GM12801 (cell line): ENCODE results near the gene MAPK8IP3.

Experiments
- CTCF ChIP-seq: IDR thresholded peaks from one replicate; pipeline ENCODE4 v1.5.1; 2011; ENCODE audit warnings: control low read depth; ENCODE audit not compliant: insufficient read length; ENCODE audit errors: extremely low read depth

Gene MAPK8IP3

DNA sequence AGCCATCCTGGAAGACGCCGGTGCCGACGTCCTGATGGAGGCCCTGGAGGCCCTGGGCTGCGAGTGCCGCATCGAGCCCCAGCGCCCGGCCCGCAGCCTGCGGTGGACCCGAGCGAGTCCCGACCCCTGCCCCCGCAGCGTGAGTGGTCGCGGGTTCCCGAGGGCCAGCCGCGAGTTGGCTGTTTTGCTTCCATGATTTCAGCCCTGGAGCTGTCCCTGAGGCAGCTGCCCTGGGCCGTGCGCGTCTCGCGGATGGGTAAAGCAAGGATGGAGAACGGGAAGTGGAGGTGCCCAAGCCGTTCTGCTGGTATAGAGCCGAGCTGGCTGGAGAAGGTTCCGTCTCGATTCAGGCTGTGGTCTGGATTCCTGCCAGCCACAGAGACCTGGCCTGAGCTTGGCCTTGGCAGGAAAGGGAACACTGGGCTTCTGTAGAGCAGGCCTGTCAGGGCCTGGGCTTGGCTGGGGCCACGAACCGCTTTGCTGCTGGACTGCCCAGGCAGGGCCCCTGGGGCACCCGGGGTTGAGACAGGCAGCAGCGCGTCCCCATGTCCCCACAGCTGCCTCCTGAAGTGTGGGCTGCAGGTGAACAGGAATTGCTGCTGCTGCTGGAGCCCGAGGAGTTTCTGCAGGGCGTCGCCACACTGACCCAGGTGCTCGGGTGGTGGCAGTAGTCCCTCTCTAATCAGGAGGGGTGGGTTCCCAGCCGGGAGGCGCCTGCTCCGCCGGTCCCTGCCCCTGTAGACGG is 67.9 kb downstream of the MAPK8IP3 start:
- no peak for TF ChIP-seq CTCF

DNA sequence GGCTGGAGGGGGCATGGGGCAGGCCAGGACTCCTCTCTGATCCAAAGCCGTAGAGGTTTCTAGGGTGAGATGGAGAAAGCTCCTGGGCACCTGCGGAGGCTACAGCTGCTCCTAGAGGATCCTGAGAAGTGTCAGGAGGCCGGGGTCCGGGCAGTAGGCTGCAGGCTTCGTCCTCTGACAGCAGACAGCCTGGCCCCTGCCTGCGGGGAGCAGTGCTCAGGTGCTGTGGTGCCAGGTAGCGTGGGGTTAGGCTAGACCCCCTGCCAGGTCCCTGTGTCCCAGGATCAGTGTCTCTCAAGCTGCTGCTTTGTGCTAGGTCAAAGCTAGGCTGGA is 68.4 kb downstream of the MAPK8IP3 start:
- TF ChIP-seq CTCF, result no peak

- no peak for TF ChIP-seq CTCF
Measured at GRCh38 chr16:1775006-1775845, 69.2 kb downstream of the MAPK8IP3 start.

DNA sequence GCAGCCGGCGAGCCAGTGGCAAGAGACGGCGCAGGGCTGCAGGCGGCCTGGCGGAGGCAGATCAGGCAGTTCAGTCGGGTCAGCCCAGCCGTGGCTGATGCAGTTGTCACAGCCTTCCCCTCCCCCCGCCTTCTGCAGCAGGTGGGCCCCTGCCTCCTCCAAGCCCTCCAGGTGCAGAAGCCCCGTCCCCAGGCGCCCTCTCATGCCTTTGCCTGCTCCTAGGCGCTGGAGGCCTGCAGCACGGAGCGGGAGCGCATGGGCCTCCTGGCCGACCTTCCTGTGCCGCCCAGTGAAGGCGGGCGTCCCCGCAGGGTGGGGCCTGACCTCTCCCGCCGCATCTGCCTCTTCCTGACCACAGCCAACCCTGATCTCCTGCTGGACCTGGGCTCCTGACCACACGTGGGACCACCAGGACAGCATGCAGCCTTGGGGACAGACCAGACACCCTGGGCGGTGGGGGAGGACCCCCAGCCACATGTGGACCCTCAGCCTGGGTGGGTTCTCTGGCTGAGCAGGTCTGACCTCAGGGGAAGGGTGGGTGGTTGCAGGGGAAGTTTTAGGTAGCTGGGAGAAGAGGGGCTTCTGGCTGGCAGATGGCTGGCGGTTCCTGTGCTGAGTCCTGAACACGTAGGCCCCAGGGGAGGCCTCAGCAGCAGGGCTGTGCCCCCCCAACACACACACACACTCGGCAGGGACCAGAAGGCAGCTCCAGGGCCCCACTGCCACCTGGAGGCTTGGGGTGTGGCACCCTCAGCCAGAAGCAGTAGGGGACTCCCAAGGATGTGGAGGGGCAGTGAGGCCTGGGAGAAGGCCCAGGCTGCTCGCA is 70.1 kb downstream of the MAPK8IP3 start:
- TF ChIP-seq CTCF, result no peak

DNA sequence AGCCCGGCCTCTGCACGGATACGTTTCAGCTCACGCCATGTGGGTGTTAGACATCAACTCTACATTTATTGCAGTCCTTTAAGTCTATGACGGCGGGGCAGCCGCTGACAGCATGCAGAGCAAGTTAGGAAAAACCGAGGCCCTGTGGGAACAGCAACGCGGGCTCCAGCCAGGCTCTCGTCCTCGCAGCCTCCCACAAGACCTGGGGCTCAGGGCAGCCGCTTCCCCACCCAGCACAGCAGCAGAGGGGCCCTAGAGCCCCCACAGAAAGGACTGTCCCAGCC is 70.6 kb downstream of the MAPK8IP3 start:
- TF ChIP-seq CTCF, result no peak

- no peak for TF ChIP-seq CTCF
Measured at GRCh38 chr16:1776991-1777374, 71.0 kb downstream of the MAPK8IP3 start.

- TF ChIP-seq CTCF, result no peak
Measured at GRCh38 chr16:1777375-1778199, 71.6 kb downstream of the MAPK8IP3 start.
